Measurements from ENCODE around the gene GPATCH8.

DNA sequence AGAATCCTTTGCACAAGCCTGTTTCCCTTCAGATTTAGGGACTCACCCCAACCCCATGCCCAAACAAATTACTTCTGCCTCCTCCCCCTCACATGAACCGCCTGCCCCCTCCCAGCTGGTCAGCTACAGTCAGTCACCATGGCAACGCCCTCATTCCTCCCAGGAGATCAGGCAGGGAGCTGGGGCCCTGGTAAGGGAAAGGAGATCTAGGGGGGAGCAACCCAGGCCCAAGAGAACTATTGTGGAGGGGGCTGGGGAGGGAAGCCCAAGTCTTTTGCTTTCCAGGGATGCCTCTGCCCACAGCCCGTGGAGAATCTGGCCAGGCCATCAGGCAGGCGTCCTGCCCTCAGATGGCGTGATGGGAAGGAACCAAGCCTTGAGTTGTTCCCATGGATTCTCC, 142.4 kb downstream of the GPATCH8 start:
- no peak for TF ChIP-seq EZH2 (IDR thresholded peaks at IDR 0.05; ENCODE audit: borderline replicate concordance, low read depth, low read length, poor library complexity, severe bottlenecking)
- TF ChIP-seq, protein P1, sequence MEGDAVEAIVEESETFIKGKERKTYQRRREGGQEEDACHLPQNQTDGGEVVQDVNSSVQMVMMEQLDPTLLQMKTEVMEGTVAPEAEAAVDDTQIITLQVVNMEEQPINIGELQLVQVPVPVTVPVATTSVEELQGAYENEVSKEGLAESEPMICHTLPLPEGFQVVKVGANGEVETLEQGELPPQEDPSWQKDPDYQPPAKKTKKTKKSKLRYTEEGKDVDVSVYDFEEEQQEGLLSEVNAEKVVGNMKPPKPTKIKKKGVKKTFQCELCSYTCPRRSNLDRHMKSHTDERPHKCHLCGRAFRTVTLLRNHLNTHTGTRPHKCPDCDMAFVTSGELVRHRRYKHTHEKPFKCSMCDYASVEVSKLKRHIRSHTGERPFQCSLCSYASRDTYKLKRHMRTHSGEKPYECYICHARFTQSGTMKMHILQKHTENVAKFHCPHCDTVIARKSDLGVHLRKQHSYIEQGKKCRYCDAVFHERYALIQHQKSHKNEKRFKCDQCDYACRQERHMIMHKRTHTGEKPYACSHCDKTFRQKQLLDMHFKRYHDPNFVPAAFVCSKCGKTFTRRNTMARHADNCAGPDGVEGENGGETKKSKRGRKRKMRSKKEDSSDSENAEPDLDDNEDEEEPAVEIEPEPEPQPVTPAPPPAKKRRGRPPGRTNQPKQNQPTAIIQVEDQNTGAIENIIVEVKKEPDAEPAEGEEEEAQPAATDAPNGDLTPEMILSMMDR (conservative IDR thresholded peaks at IDR 0.05; ENCODE audit: low read depth, low read length), result no peak
